Neural progenitor cell (in vitro differentiated cells): ENCODE results near the gene SLC2A11. TPM values are rescaled to one million over a fixed set of nuclear protein-coding genes. Genes with fewer than 3 reads are reported as not detected.
A peak's percentile ranks its signal among the peaks of the same experiment; 100 is the strongest.

ENCODE experiments used
- DNase-seq: peaks from one replicate; pipeline ENCODE4 v3.0.0-alpha.2; 2016; ENCODE audit warnings: low spot score
- H2AFZ ChIP-seq: fragments of 200-600 bp; sonication (generic); replicated peaks from 2 replicates; pipeline ENCODE4 v1.6.1; 2016; ENCODE audit warnings: antibody characterized with exemption
- H3F3A ChIP-seq: fragments of 200-600 bp; sonication (generic); 2 replicates; pipeline ENCODE4 v1.6.1; 2016; ENCODE audit warnings: antibody characterized with exemption, low read depth
- H3K27ac ChIP-seq: fragments of 200-600 bp; sonication (generic); 2 replicates; pipeline ENCODE4 v1.5.1; 2016; ENCODE audit warnings: mild to moderate bottlenecking
- H3K27me3 ChIP-seq: fragments of 200-600 bp; sonication (generic); 2 replicates; pipeline ENCODE4 v1.6.1; 2016; ENCODE audit warnings: mild to moderate bottlenecking, moderate library complexity
- H3K36me3 ChIP-seq: fragments of 200-600 bp; sonication (generic); 2 replicates; pipeline ENCODE4 v1.5.1; 2016
- H3K4me1 ChIP-seq: fragments of 200-600 bp; sonication (generic); 2 replicates; pipeline ENCODE4 v1.6.1; 2016; ENCODE audit warnings: mixed run types
- H3K4me2 ChIP-seq: fragments of 200-600 bp; sonication (generic); 2 replicates; pipeline ENCODE4 v1.6.1; 2016
- H3K4me3 ChIP-seq: fragments of 200-600 bp; sonication (generic); 2 replicates; pipeline ENCODE4 v1.5.1; 2016
- H3K79me2 ChIP-seq: fragments of 200-600 bp; sonication (generic); 2 replicates; pipeline ENCODE4 v1.6.1; 2016; ENCODE audit warnings: low read depth
- H3K9ac ChIP-seq: fragments of 200-600 bp; sonication (generic); 2 replicates; pipeline ENCODE4 v1.6.1; 2016
- H3K9me3 ChIP-seq: fragments of 200-600 bp; sonication (generic); 2 replicates; pipeline ENCODE4 v1.5.1; 2016; ENCODE audit warnings: low read depth
- H4K20me1 ChIP-seq: fragments of 200-600 bp; sonication (generic); 2 replicates; pipeline ENCODE4 v1.6.1; 2016; ENCODE audit warnings: low read depth
- H3K27ac Mint-ChIP-seq: 3 replicates; pipeline ENCODE4 v1.8.0; 2021; ENCODE audit warnings: mixed read lengths
- H3K27me3 Mint-ChIP-seq: 2 replicates; pipeline ENCODE4 v1.8.0; 2022; ENCODE audit warnings: low read depth, mild to moderate bottlenecking, inconsistent platforms, moderate library complexity, mixed read lengths; ENCODE audit not compliant: insufficient read depth
- H3K36me3 Mint-ChIP-seq: 3 replicates; pipeline ENCODE4 v1.8.0; 2021; ENCODE audit warnings: mixed read lengths
- H3K4me1 Mint-ChIP-seq: 3 replicates; pipeline ENCODE4 v1.8.0; 2021; ENCODE audit warnings: mixed read lengths
- H3K4me3 Mint-ChIP-seq: 3 replicates; pipeline ENCODE4 v1.8.0; 2021; ENCODE audit warnings: mild to moderate bottlenecking, moderate library complexity, mixed read lengths
- H3K9me3 Mint-ChIP-seq: 3 replicates; pipeline ENCODE4 v1.8.0; 2020; ENCODE audit warnings: mixed read lengths
- EZH2 ChIP-seq: fragments of 200-600 bp; sonication (generic); IDR thresholded peaks from 2 replicates; pipeline ENCODE4 v1.6.1; 2017; ENCODE audit warnings: antibody characterized with exemption, mild to moderate bottlenecking, moderate library complexity
- EZH2phosphoT487 ChIP-seq: fragments of 200-600 bp; sonication (generic); IDR thresholded peaks from 2 replicates; pipeline ENCODE4 v1.6.1; 2017; ENCODE audit warnings: antibody characterized with exemption
- total RNA-seq: library from RNA; depleted of rRNA; stranded (reverse); fragments of >200 nt; gene quantifications from 2 replicates; pipeline ENCODE4 v1.2.3, GENCODE V29; 2015; ENCODE audit warnings: low replicate concordance
- TF ChIP-seq, protein P1 (sequence below): fragments of 200-600 bp; sonication (generic); IDR thresholded peaks from 2 replicates; pipeline ENCODE4 v1.5.1; 2017; ENCODE audit warnings: antibody characterized with exemption, mild to moderate bottlenecking

SLC2A11 gene
- total RNA-seq, 1 donor from 2014 or later, result 3.8 TPM

DNA sequence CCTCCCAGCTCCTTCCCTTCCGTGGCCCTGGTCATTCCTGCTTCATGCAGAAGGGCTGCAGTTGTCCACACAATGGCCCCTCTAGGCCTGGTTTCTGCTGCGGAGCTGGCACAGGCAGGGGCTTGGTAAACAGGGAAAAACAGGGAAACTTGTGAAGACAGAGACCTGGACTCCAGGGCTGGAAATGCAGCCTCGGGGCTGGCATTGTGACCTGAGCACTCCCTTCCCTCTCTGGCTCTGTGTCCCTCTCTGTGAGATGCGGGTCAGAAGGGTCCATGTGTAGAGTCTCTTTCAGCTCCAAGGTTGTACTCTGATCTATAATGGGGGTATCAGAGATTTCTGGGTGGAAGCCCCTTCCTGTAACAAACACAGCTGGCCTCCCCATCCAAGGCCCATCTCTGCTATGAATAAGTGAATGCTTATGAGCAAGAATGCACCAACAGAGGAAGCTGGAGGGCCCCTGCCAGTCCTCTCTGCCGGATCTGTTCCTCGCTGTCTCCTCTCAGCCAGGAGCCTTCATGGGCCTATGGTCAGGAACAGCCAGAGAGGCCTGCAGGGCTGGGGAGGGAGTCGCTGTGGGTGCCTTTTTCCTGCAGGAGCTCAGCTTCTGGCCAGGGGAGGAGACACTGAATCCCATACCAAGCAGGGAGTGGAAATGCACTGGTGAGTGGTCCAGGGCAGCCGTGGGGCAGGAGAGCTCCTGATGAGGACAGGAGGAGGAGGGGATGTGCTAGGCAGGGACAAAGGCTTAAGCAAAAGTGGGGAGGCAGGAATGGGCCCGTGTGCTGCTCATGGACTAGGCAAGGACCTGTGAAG, 12.2 kb upstream of the SLC2A11 start:
- no peak overlapping the region for H2AFZ ChIP-seq
- H3K27ac ChIP-seq, result no peak overlapping the region
- Mint-ChIP-seq H3K27ac (peak overlapping the region; percentile 53), H3K4me1 (peaks cover 41% of the 10 kb centered on the region), H3K9me3 (no peaks in the 10 kb centered on the region), H3K27me3 (peaks cover 13% of the 10 kb centered on the region), H3K4me3 (no peak overlapping the region), H3K36me3 (no peaks in the 10 kb centered on the region)
- DNase-seq, result no peak
- no peaks in the 10 kb centered on the region for H3K9me3 ChIP-seq
- H3F3A ChIP-seq, result peaks cover 21% of the 10 kb centered on the region
- H3K4me3 ChIP-seq, result no peak overlapping the region
- TF ChIP-seq EZH2 (no peak), EZH2phosphoT487 (no peak)
- TF ChIP-seq, protein P1, sequence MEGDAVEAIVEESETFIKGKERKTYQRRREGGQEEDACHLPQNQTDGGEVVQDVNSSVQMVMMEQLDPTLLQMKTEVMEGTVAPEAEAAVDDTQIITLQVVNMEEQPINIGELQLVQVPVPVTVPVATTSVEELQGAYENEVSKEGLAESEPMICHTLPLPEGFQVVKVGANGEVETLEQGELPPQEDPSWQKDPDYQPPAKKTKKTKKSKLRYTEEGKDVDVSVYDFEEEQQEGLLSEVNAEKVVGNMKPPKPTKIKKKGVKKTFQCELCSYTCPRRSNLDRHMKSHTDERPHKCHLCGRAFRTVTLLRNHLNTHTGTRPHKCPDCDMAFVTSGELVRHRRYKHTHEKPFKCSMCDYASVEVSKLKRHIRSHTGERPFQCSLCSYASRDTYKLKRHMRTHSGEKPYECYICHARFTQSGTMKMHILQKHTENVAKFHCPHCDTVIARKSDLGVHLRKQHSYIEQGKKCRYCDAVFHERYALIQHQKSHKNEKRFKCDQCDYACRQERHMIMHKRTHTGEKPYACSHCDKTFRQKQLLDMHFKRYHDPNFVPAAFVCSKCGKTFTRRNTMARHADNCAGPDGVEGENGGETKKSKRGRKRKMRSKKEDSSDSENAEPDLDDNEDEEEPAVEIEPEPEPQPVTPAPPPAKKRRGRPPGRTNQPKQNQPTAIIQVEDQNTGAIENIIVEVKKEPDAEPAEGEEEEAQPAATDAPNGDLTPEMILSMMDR, result no peak
- H3K9ac ChIP-seq, result no peak overlapping the region
- no peaks in the 10 kb centered on the region for H3K36me3 ChIP-seq
- H3K4me2 ChIP-seq, result no peak overlapping the region
- H3K27me3 ChIP-seq, result peaks cover 5% of the 10 kb centered on the region
- H3K4me1 ChIP-seq, result peaks cover 30% of the 10 kb centered on the region
- H3K79me2 ChIP-seq, result no peaks in the 10 kb centered on the region
- no peaks in the 10 kb centered on the region for H4K20me1 ChIP-seq

DNA sequence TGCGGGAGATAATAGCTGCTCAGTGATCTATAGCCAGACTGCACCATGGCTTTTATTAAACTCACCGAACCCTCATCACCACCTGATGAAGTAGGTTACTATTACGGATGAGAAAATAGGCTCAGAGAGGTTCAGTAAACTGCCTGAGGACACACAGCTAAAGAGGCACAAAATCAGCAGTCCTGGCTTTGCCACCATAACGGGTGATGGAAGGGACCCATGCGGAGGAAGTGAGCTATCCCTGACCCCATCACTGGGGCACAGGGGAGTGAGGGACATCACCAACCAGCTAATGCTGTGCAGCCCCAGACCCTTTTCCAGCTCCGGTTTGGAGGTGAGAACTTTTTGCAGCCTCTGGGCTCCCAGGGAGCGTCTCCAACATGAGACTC, 11.6 kb upstream of the SLC2A11 start:
- no peak overlapping the region for H3K4me3 Mint-ChIP-seq
- Histone ChIP-seq H3K4me3 (no peak overlapping the region), H3K27me3 (peaks cover 10% of the 10 kb centered on the region), H2AFZ (no peak overlapping the region), H3K9me3 (no peaks in the 10 kb centered on the region), H3K36me3 (no peaks in the 10 kb centered on the region), H3K79me2 (no peaks in the 10 kb centered on the region), H3K27ac (no peak overlapping the region), H3K9ac (no peak overlapping the region), H3K4me1 (peaks cover 30% of the 10 kb centered on the region), H4K20me1 (no peaks in the 10 kb centered on the region), H3F3A (peaks cover 21% of the 10 kb centered on the region), H3K4me2 (no peak overlapping the region)
- H3K9me3 Mint-ChIP-seq, result no peaks in the 10 kb centered on the region
- H3K27ac Mint-ChIP-seq, result peak overlapping the region; percentile 53
- no peaks in the 10 kb centered on the region for H3K36me3 Mint-ChIP-seq
- no peak for DNase-seq
- TF ChIP-seq EZH2, result no peak
- H3K27me3 Mint-ChIP-seq, result peaks cover 11% of the 10 kb centered on the region
- H3K4me1 Mint-ChIP-seq, result peaks cover 40% of the 10 kb centered on the region

DNA sequence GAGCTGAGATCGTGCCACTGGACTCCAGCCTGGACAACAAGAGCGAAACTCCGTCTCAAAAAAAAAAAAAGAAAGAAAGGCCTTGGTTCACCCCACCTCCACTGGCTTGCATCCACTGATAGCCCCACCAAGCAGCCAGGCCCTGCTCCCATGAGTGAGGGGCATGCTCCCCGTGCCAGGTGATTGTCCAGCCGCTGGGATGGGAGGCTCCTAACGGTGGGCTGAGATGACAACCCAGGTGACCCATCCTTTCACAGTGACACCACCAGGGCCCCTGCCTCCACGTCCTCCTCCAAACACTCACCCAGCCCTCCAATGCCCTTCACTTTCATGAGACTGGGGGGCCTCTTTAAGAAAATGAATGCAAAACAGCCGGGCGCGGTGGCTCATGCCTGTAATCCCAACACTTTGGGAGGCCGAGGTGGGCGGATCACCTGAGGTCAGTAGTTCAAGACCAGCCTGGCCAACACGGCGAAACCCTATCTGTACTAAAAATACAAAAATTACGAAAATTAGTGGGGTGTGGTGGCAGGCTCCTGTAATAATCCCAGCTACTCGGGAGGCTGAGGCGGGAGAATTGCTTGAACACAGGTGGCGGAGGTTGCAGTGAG, 10.3 kb upstream of the SLC2A11 start:
- Histone ChIP-seq H3K9ac (no peak overlapping the region), H3K27me3 (peaks cover 22% of the 10 kb centered on the region), H3K27ac (no peak overlapping the region), H3F3A (peaks cover 21% of the 10 kb centered on the region), H3K4me2 (peak overlapping the region; percentile 64), H3K4me3 (no peak overlapping the region), H3K79me2 (no peaks in the 10 kb centered on the region), H3K4me1 (peaks cover 21% of the 10 kb centered on the region), H4K20me1 (no peaks in the 10 kb centered on the region), H3K36me3 (no peaks in the 10 kb centered on the region), H2AFZ (no peak overlapping the region), H3K9me3 (no peaks in the 10 kb centered on the region)
- Mint-ChIP-seq H3K27ac (no peak overlapping the region), H3K4me3 (no peak overlapping the region), H3K36me3 (no peaks in the 10 kb centered on the region), H3K9me3 (no peaks in the 10 kb centered on the region), H3K4me1 (peaks cover 31% of the 10 kb centered on the region), H3K27me3 (peaks cover 10% of the 10 kb centered on the region)
- no peak for DNase-seq
- TF ChIP-seq, protein P1, result no peak
- TF ChIP-seq EZH2 (no peak), EZH2phosphoT487 (no peak)
